Muscle layer of colon (tissue), 2 donors: Measurements from ENCODE around the gene NACC2.

Experiments
- H3K27ac ChIP-seq: one replicate; pipeline ENCODE4 v1.7.0; 2013; ENCODE audit warnings: low read depth, mild to moderate bottlenecking, low read length, moderate library complexity
- H3K27me3 ChIP-seq, 2 donors: one replicate each; pipeline ENCODE4 v1.7.0; 2013; ENCODE audit warnings: low read length in 2 of 2, mild to moderate bottlenecking in 2 of 2; ENCODE audit not compliant: insufficient read depth in 2 of 2, control insufficient read depth in 1 of 2
- H3K36me3 ChIP-seq: one replicate; pipeline ENCODE4 v1.7.0; 2013; ENCODE audit warnings: mild to moderate bottlenecking, low read length; ENCODE audit not compliant: insufficient read depth
- H3K4me1 ChIP-seq: one replicate; pipeline ENCODE4 v1.7.0; 2013; ENCODE audit warnings: mild to moderate bottlenecking, low read length; ENCODE audit not compliant: insufficient read depth
- H3K4me3 ChIP-seq, 2 donors: one replicate each; pipeline ENCODE4 v1.7.0; 2013; ENCODE audit warnings: low read length in 2 of 2, low read depth in 1 of 2, mild to moderate bottlenecking in 1 of 2, moderate library complexity in 1 of 2
- H3K9ac ChIP-seq: one replicate; pipeline ENCODE4 v1.7.0; 2013; ENCODE audit warnings: low read length
- H3K9me3 ChIP-seq: one replicate; pipeline ENCODE4 v1.7.0; 2013; ENCODE audit warnings: mild to moderate bottlenecking, low read length
- donor health status: abdominal sarcoma.
- donor health status: Adenocarcinoma of cecum.

Gene NACC2

GRCh38 chr9:135993765-135994500 lies 101.2 kb downstream of the NACC2 start:
- Histone ChIP-seq H3K27me3 (peaks cover 0 to 14% of the 10 kb centered on the region in 2 donors), H3K4me3 (no peak overlapping the region), H3K27ac (peak overlapping the region; percentile 92), H3K9ac (no peak overlapping the region), H3K9me3 (no peaks in the 10 kb centered on the region), H3K36me3 (no peaks in the 10 kb centered on the region), H3K4me1 (peaks cover 22% of the 10 kb centered on the region)

- no peaks in the 10 kb centered on the region for H3K36me3 ChIP-seq
- H3K4me1 ChIP-seq, result peaks cover 22% of the 10 kb centered on the region
- peak overlapping the region; percentile 92 for H3K27ac ChIP-seq
- H3K27me3 ChIP-seq, result peaks cover 0 to 20% of the 10 kb centered on the region in 2 donors
- H3K9me3 ChIP-seq, result no peaks in the 10 kb centered on the region
- no peak overlapping the region for H3K9ac ChIP-seq
- H3K4me3 ChIP-seq, result peak overlapping the region in 1 of 2 donors; percentile 35
These were observed 101.7 kb downstream of the NACC2 start for GRCh38 chr9:135993409-135993742.

- H3K9me3 ChIP-seq, result no peaks in the 10 kb centered on the region
- H3K4me1 ChIP-seq, result peaks cover 22% of the 10 kb centered on the region
- H3K27me3 ChIP-seq, result peaks cover 0 to 26% of the 10 kb centered on the region in 2 donors
- no peaks in the 10 kb centered on the region for H3K36me3 ChIP-seq
- H3K4me3 ChIP-seq, result peak overlapping the region; percentile 8 to 35
- H3K9ac ChIP-seq, result peak overlapping the region; percentile 44
- H3K27ac ChIP-seq, result peak overlapping the region; percentile 92
These were observed 102.3 kb downstream of the NACC2 start for GRCh38 chr9:135992486-135993408.

GRCh38 chr9:135991771-135992170 lies 103.3 kb downstream of the NACC2 start:
- H3K36me3 ChIP-seq, result no peaks in the 10 kb centered on the region
- H3K27ac ChIP-seq, result peak overlapping the region; percentile 34

GRCh38 chr9:135990468-135991429 lies 104.3 kb downstream of the NACC2 start:
- H3K27ac ChIP-seq, result no peak overlapping the region
- H3K9ac ChIP-seq, result no peak overlapping the region
- H3K9me3 ChIP-seq, result no peaks in the 10 kb centered on the region
- H3K4me3 ChIP-seq, result no peak overlapping the region
- H3K36me3 ChIP-seq, result no peaks in the 10 kb centered on the region
- H3K4me1 ChIP-seq, result peaks cover 22% of the 10 kb centered on the region
- peaks cover 0 to 28% of the 10 kb centered on the region in 2 donors for H3K27me3 ChIP-seq

More at GRCh38 chr9:135991771-135992170, 103.3 kb downstream of the NACC2 start:
- Histone ChIP-seq H3K4me3 (no peak overlapping the region), H3K9me3 (no peaks in the 10 kb centered on the region), H3K4me1 (peaks cover 22% of the 10 kb centered on the region), H3K27me3 (peaks cover 0 to 28% of the 10 kb centered on the region in 2 donors), H3K9ac (no peak overlapping the region)

- peak overlapping the region in 1 of 2 donors; percentile 20 for H3K4me3 ChIP-seq
- H3K36me3 ChIP-seq, result no peaks in the 10 kb centered on the region
- no peak overlapping the region for H3K9ac ChIP-seq
- no peaks in the 10 kb centered on the region for H3K9me3 ChIP-seq
- H3K27ac ChIP-seq, result no peak overlapping the region
- peaks cover 0 to 29% of the 10 kb centered on the region in 2 donors for H3K27me3 ChIP-seq
- H3K4me1 ChIP-seq, result peaks cover 22% of the 10 kb centered on the region
These were observed 105.2 kb downstream of the NACC2 start for GRCh38 chr9:135989722-135990467.

- H3K9ac ChIP-seq, result no peak overlapping the region
- peaks cover 22% of the 10 kb centered on the region for H3K4me1 ChIP-seq
- no peaks in the 10 kb centered on the region for H3K36me3 ChIP-seq
- H3K27me3 ChIP-seq, result peaks cover 0 to 36% of the 10 kb centered on the region in 2 donors
- no peak overlapping the region for H3K27ac ChIP-seq
- H3K4me3 ChIP-seq, result no peak overlapping the region
- H3K9me3 ChIP-seq, result no peaks in the 10 kb centered on the region
These were observed 105.9 kb downstream of the NACC2 start for GRCh38 chr9:135989157-135989556.

GRCh38 chr9:135988493-135988892 lies 106.6 kb downstream of the NACC2 start:
- Histone ChIP-seq H3K36me3 (no peaks in the 10 kb centered on the region), H3K4me1 (peaks cover 22% of the 10 kb centered on the region), H3K27me3 (peaks cover 0 to 40% of the 10 kb centered on the region in 2 donors), H3K4me3 (no peak overlapping the region), H3K9me3 (no peaks in the 10 kb centered on the region), H3K27ac (no peak overlapping the region), H3K9ac (no peak overlapping the region)

- H3K36me3 ChIP-seq, result no peaks in the 10 kb centered on the region
These were observed 107.2 kb downstream of the NACC2 start for GRCh38 chr9:135987838-135988404.

GRCh38 chr9:135986605-135987004 lies 108.5 kb downstream of the NACC2 start:
- H3K4me1 ChIP-seq, result peaks cover 4% of the 10 kb centered on the region
- no peak overlapping the region for H3K27ac ChIP-seq
- H3K9ac ChIP-seq, result no peak overlapping the region
- no peaks in the 10 kb centered on the region for H3K36me3 ChIP-seq
- H3K9me3 ChIP-seq, result no peaks in the 10 kb centered on the region
- H3K27me3 ChIP-seq, result peaks cover 0 to 54% of the 10 kb centered on the region in 2 donors
- H3K4me3 ChIP-seq, result no peak overlapping the region

More at GRCh38 chr9:135987838-135988404, 107.2 kb downstream of the NACC2 start:
- Histone ChIP-seq H3K9me3 (no peaks in the 10 kb centered on the region), H3K27ac (no peak overlapping the region), H3K4me3 (no peak overlapping the region), H3K9ac (no peak overlapping the region), H3K27me3 (peaks cover 0 to 42% of the 10 kb centered on the region in 2 donors), H3K4me1 (peaks cover 17% of the 10 kb centered on the region)
